H1 (cell line): ENCODE measurements around the gene DTD1. TPM values are rescaled to one million over a fixed set of nuclear protein-coding genes. Genes with fewer than 3 reads are reported as not detected.

Experiments used
- CTCF ChIA-PET: fragments of 300-600 bp; sonication (Branson Sonifier 250); formaldehyde crosslinking; loops from one replicate; lab custom pipeline; 2021; ENCODE audit not compliant: partially characterized antibody; lab: Charles Lee
- POLR2A ChIA-PET: fragments of 300-600 bp; sonication (Branson Sonifier 250); formaldehyde crosslinking; loops from one replicate; lab custom pipeline; 2021; ENCODE audit warnings: inconsistent platforms; ENCODE audit not compliant: partially characterized antibody; lab: Charles Lee
- DNase-seq, 2 experiments: peaks; one replicate each; pipeline versions ENCODE4 v3.0.0 to v3.0.0-alpha.2; 2010 to 2022; ENCODE audit warnings: low spot score in 2 of 2, low read depth in 1 of 2, mixed read lengths in 1 of 2
- FAIRE-seq: peaks from 2 replicates; lab custom pipeline; 2011; peaks lifted over from hg19 to GRCh38; lab: Jason Lieb, UNC
- H2AFZ ChIP-seq: 2 replicates; pipeline ENCODE4 v1.8.1; 2012; ENCODE audit warnings: low read length, inconsistent platforms
- H2AK5ac ChIP-seq: 2 replicates; pipeline ENCODE4 v1.6.1; 2013; ENCODE audit warnings: low read depth, low read length
- H2BK120ac ChIP-seq: replicated peaks from 2 replicates; pipeline ENCODE3; 2013; ENCODE audit warnings: low read depth, low read length, inconsistent platforms
- H2BK12ac ChIP-seq: 2 replicates; pipeline ENCODE4 v1.6.1; 2013; ENCODE audit warnings: low read depth, low read length
- H2BK15ac ChIP-seq: 2 replicates; pipeline ENCODE4 v1.6.1; 2013; ENCODE audit warnings: low read length
- H2BK20ac ChIP-seq: 2 replicates; pipeline ENCODE4 v1.6.1; 2013; ENCODE audit warnings: low read length
- H2BK5ac ChIP-seq: 2 replicates; pipeline ENCODE4 v1.6.1; 2013; ENCODE audit warnings: low read depth, low read length
- H3K14ac ChIP-seq: 2 replicates; pipeline ENCODE4 v1.6.1; 2013; ENCODE audit warnings: inconsistent platforms; ENCODE audit not compliant: insufficient read length
- H3K18ac ChIP-seq: 2 replicates; pipeline ENCODE4 v1.6.1; 2013; ENCODE audit warnings: low read length; ENCODE audit errors: extremely low read depth
- H3K23ac ChIP-seq: 2 replicates; pipeline ENCODE4 v1.6.1; 2013; ENCODE audit warnings: inconsistent platforms; ENCODE audit not compliant: insufficient read length
- H3K23me2 ChIP-seq: 2 replicates; pipeline ENCODE4 v1.6.1; 2013; ENCODE audit warnings: low read depth, low read length
- H3K27ac ChIP-seq: 2 replicates; pipeline ENCODE4 v1.6.1; 2011; ENCODE audit warnings: low read depth, low read length, inconsistent platforms
- H3K27me3 ChIP-seq, 4 experiments: replicated peaks in 1 of 4; 1 replicate in 1 of 4; 2 replicates in 3 of 4; pipeline versions ENCODE4 v1.6.1 to v1.8.1; 2011 to 2013; ENCODE audit warnings: low read length in 3 of 4, mild to moderate bottlenecking in 3 of 4, inconsistent platforms in 2 of 4, mixed read lengths in 2 of 4, moderate library complexity in 1 of 4; ENCODE audit not compliant: control insufficient read depth in 3 of 4, insufficient read depth in 3 of 4; ENCODE audit errors: extremely low read depth in 1 of 4
- H3K36me3 ChIP-seq, 4 experiments: 2 replicates each; pipeline versions ENCODE4 v1.6.1 to v1.8.1; 2011 to 2013; ENCODE audit warnings: mild to moderate bottlenecking in 4 of 4, low read length in 3 of 4, moderate library complexity in 2 of 4, control low read depth in 1 of 4, inconsistent platforms in 1 of 4; ENCODE audit not compliant: insufficient read depth in 4 of 4, control insufficient read depth in 2 of 4
- H3K4ac ChIP-seq: replicated peaks from 2 replicates; pipeline ENCODE3; 2013; ENCODE audit warnings: low read length, low read depth, mixed read lengths, inconsistent platforms; ENCODE audit not compliant: insufficient read length
- H3K4me1 ChIP-seq, 4 experiments: replicated peaks in 1 of 4; 1 replicate in 1 of 4; 2 replicates in 3 of 4; pipeline versions ENCODE4 v1.6.1 to v1.8.1; 2011 to 2013; ENCODE audit warnings: low read length in 3 of 4, inconsistent platforms in 2 of 4, mixed read lengths in 1 of 4; ENCODE audit not compliant: insufficient read depth in 4 of 4, control insufficient read depth in 3 of 4
- H3K4me2 ChIP-seq, 2 experiments: 2 replicates each; pipeline versions ENCODE4 v1.6.1 to v1.8.1; 2011 to 2013; ENCODE audit warnings: low read depth in 2 of 2, low read length in 2 of 2, control low read depth in 1 of 2, inconsistent platforms in 1 of 2, mild to moderate bottlenecking in 1 of 2; ENCODE audit not compliant: insufficient read depth in 1 of 2
- H3K4me3 ChIP-seq, 4 experiments: fragments of 200-600, 300-600 bp in 1 of 4; sonication (generic), shearing (Covaris generic), sonication (Bioruptor Twin) in 1 of 4; 2 replicates each; pipeline versions ENCODE4 v1.5.1 to v1.8.1; 2011 to 2016; ENCODE audit warnings: low read length in 4 of 4, low read depth in 3 of 4, control low read depth in 2 of 4, inconsistent platforms in 2 of 4, mild to moderate bottlenecking in 2 of 4, mixed read lengths in 1 of 4, moderate library complexity in 1 of 4; ENCODE audit not compliant: insufficient read depth in 2 of 4; ENCODE audit errors: extremely low read depth in 1 of 4
- H3K56ac ChIP-seq: replicated peaks from 2 replicates; pipeline ENCODE3; 2013; ENCODE audit warnings: low read depth, mild to moderate bottlenecking, mixed read lengths, low read length, inconsistent platforms; ENCODE audit not compliant: insufficient read length
- H3K79me1 ChIP-seq: 2 replicates; pipeline ENCODE4 v1.6.1; 2013; ENCODE audit warnings: low read depth, low read length, control low read depth
- H3K79me2 ChIP-seq, 2 experiments: 2 replicates each; pipeline versions ENCODE4 v1.6.1 to v1.8.1; 2012 to 2013; ENCODE audit warnings: low read length in 2 of 2, mild to moderate bottlenecking in 2 of 2, inconsistent platforms in 1 of 2; ENCODE audit not compliant: insufficient read depth in 2 of 2, control insufficient read depth in 1 of 2
- H3K9ac ChIP-seq, 4 experiments: replicated peaks in 1 of 4; 1 replicate in 1 of 4; 2 replicates in 3 of 4; pipeline versions ENCODE4 v1.6.1 to v1.8.1; 2011 to 2013; ENCODE audit warnings: low read depth in 3 of 4, low read length in 3 of 4, control low read depth in 2 of 4, mild to moderate bottlenecking in 2 of 4, moderate library complexity in 2 of 4, inconsistent platforms in 1 of 4; ENCODE audit errors: extremely low read depth in 1 of 4
- H3K9me3 ChIP-seq, 2 experiments: 2 replicates each; pipeline versions ENCODE4 v1.6.1 to v1.8.1; 2012 to 2013; ENCODE audit warnings: mild to moderate bottlenecking in 2 of 2, moderate library complexity in 2 of 2, control low read depth in 1 of 2, inconsistent platforms in 1 of 2, low read depth in 1 of 2, low read length in 1 of 2, mixed read lengths in 1 of 2; ENCODE audit not compliant: insufficient read depth in 2 of 2
- H4K20me1 ChIP-seq, 2 experiments: replicated peaks in 1 of 2; 2 replicates each; pipeline versions ENCODE3 to v1.8.1; 2011 to 2013; ENCODE audit warnings: inconsistent platforms in 2 of 2, low read length in 2 of 2, mild to moderate bottlenecking in 1 of 2; ENCODE audit not compliant: insufficient read depth in 2 of 2, control insufficient read depth in 1 of 2
- H4K5ac ChIP-seq: 2 replicates; pipeline ENCODE4 v1.6.1; 2013; ENCODE audit warnings: low read length, low read depth, mixed read lengths, inconsistent platforms; ENCODE audit not compliant: insufficient read length
- H4K8ac ChIP-seq: 2 replicates; pipeline ENCODE4 v1.8.0; 2013; ENCODE audit warnings: mild to moderate bottlenecking, moderate library complexity, low read length, inconsistent platforms; ENCODE audit not compliant: insufficient read depth; ENCODE audit errors: extremely low read depth
- H4K91ac ChIP-seq: replicated peaks from 2 replicates; pipeline ENCODE3; 2013; ENCODE audit warnings: low read length, mixed read lengths, inconsistent platforms; ENCODE audit not compliant: insufficient read length
- BRCA1 ChIP-seq: IDR thresholded peaks from 2 replicates; pipeline ENCODE4 v1.6.1; 2012; ENCODE audit warnings: low read depth, low read length, improper control_type of control experiment
- CEBPB ChIP-seq: IDR thresholded peaks from 2 replicates; pipeline ENCODE4 v1.6.1; 2012; ENCODE audit warnings: low read depth, low read length
- EZH2 ChIP-seq: fragments of 200-600 bp; sonication (generic); IDR thresholded peaks from 2 replicates; pipeline ENCODE4 v1.7.1; 2012; ENCODE audit warnings: low read depth, mild to moderate bottlenecking, moderate library complexity, low read length, inconsistent platforms; ENCODE audit not compliant: severe bottlenecking
- GTF2F1 ChIP-seq: IDR thresholded peaks from 2 replicates; pipeline ENCODE4 v1.6.1; 2012; ENCODE audit warnings: low read depth, low read length, improper control_type of control experiment, borderline replicate concordance
- HDAC6 ChIP-seq: IDR thresholded peaks from one replicate; pipeline ENCODE4 v1.7.1; 2012; ENCODE audit warnings: low read depth, mild to moderate bottlenecking, inconsistent platforms, low read length, moderate library complexity
- JUN ChIP-seq: IDR thresholded peaks from 2 replicates; pipeline ENCODE4 v1.6.1; 2011; ENCODE audit warnings: low read depth, mild to moderate bottlenecking, improper control_type of control experiment, low read length
- KDM4A ChIP-seq: IDR thresholded peaks from one replicate; pipeline ENCODE4 v1.7.1; 2012; ENCODE audit warnings: low read depth, mild to moderate bottlenecking, moderate library complexity, low read length, inconsistent platforms; ENCODE audit not compliant: severe bottlenecking
- MAX ChIP-seq: IDR thresholded peaks from 2 replicates; pipeline ENCODE4 v1.6.1; 2012; ENCODE audit warnings: inconsistent platforms
- PHF8 ChIP-seq: fragments of 200-600 bp; sonication (generic); conservative IDR thresholded peaks from 2 replicates; pipeline ENCODE4 v1.7.1; 2012; ENCODE audit warnings: low read depth, mild to moderate bottlenecking, inconsistent platforms, low read length, moderate library complexity
- POU5F1 ChIP-seq: IDR thresholded peaks from 2 replicates; pipeline ENCODE4 v1.6.1; 2011; ENCODE audit warnings: low read depth, mild to moderate bottlenecking, low read length, moderate library complexity
- SP2 ChIP-seq: IDR thresholded peaks from 2 replicates; pipeline ENCODE4 v1.6.1; 2012; ENCODE audit warnings: mild to moderate bottlenecking, low read length, inconsistent platforms
- SP4 ChIP-seq: IDR thresholded peaks from 2 replicates; pipeline ENCODE4 v1.6.1; 2012; ENCODE audit warnings: low read length, inconsistent platforms
- TAF7 ChIP-seq: optimal IDR thresholded peaks from 2 replicates; pipeline ENCODE3; 2011; ENCODE audit warnings: low read depth, mild to moderate bottlenecking, inconsistent platforms, low read length, moderate library complexity, borderline replicate concordance
- YY1 ChIP-seq: IDR thresholded peaks from 2 replicates; pipeline ENCODE4 v1.6.1; 2011; ENCODE audit warnings: low read depth, mild to moderate bottlenecking, low read length
- WGBS, 2 experiments: shearing (Covaris generic) in 1 of 2; methylation state at CpG; one replicate each; pipeline versions ENCODE4 v1.1.6 to v1.1.7; 2013 to 2015; ENCODE audit warnings: low lambda C conversion rate in 2 of 2, mixed read lengths in 2 of 2, inconsistent platforms in 1 of 2, low coverage in 1 of 2, missing lambda C conversion rate in 1 of 2; ENCODE audit not compliant: insufficient replicate concordance in 2 of 2, insufficient coverage in 1 of 2, insufficient read length in 1 of 2; ENCODE audit errors: extremely low coverage in 1 of 2, missing lambda C conversion rate in 1 of 2; 5-methylcytosine and 5-hydroxymethylcytosine counted together
- polyA plus RNA-seq, 7 experiments: library from polyadenylated mRNA; depleted of rRNA in 3 of 7; stranded (reverse) in 5 of 7; unstranded in 2 of 7; fragments of >200 nt in 5 of 7; fragments of 200-250 nt in 2 of 7; gene quantifications; 1 replicate in 5 of 7; 2 replicates in 1 of 7; 4 replicates in 1 of 7; pipeline versions ENCODE4 v1.2.1 to v1.2.3, GENCODE V29; 2011 to 2013; ENCODE audit warnings: missing spikeins in 2 of 7, mixed read lengths in 2 of 7
- total RNA-seq: library from RNA; stranded (reverse); fragmentation: NEBNext Ultra II Directional; extraction: Animal tissue kit (Norgen Biotek cat#: 25700); gene quantifications from 2 replicates; pipeline ENCODE4 v1.2.1, GENCODE V29; 2021

DTD1 gene
- total and polyA plus RNA-seq, 2 of the 8 experiments (the other 6 are each of a cell fraction or from before 2014, with no cell fraction given) = 49.7 to 66.6 TPM

GRCh38 chr20:18780385-18781130 lies 192.7 kb downstream of the DTD1 start:
- no peak for FAIRE-seq
- TF ChIP-seq GTF2F1 (no peak), SP2 (no peak), TAF7 (no peak), JUN (no peak), POU5F1 (no peak), EZH2 (no peak), KDM4A (no peak), BRCA1 (no peak), HDAC6 (no peak), CEBPB (no peak), SP4 (no peak), YY1 (no peak), MAX (no peak), PHF8 (no peak)

More at GRCh38 chr20:18780385-18781130, 192.7 kb downstream of the DTD1 start:
- Histone ChIP-seq H3K23ac (no peak overlapping the region), H3K36me3 (no peaks in the 10 kb centered on the region), H3K9me3 (no peaks in the 10 kb centered on the region), H3K14ac (no peak overlapping the region), H4K20me1 (no peaks in the 10 kb centered on the region), H2AFZ (no peak overlapping the region), H3K23me2 (no peaks in the 10 kb centered on the region), H2BK120ac (no peak overlapping the region), H3K56ac (no peak overlapping the region), H3K4me2 (no peak overlapping the region), H4K5ac (no peak overlapping the region), H3K27me3 (no peaks in the 10 kb centered on the region), H4K8ac (no peak overlapping the region), H3K18ac (no peak overlapping the region), H3K79me1 (no peaks in the 10 kb centered on the region), H2BK15ac (no peak overlapping the region), H3K79me2 (no peaks in the 10 kb centered on the region), H2BK12ac (no peak overlapping the region), H3K4me3 (no peak overlapping the region), H2BK20ac (no peak overlapping the region), H3K27ac (no peak overlapping the region), H4K91ac (no peak overlapping the region), H3K4me1 (no peaks in the 10 kb centered on the region), H2BK5ac (no peak overlapping the region), H3K9ac (no peak overlapping the region), H3K4ac (no peak overlapping the region), H2AK5ac (no peak overlapping the region)
- POLR2A ChIA-PET = no interaction called here
- WGBS, 2 experiments = 90% methylated on average over 9 of the region's 9 CpGs; no CpG with 5 or more reads in 1 of the 2 experiments
- no peak for DNase-seq
- CTCF ChIA-PET = interaction anchor here (0.7 to 1.4 kb wide), 4 partner anchors 11 to 165 kb away, joined by 3 read pairs; no protein-coding TSS in a partner anchor
